ENCODE results near the gene TTC7B.

TTC7B gene

DNA sequence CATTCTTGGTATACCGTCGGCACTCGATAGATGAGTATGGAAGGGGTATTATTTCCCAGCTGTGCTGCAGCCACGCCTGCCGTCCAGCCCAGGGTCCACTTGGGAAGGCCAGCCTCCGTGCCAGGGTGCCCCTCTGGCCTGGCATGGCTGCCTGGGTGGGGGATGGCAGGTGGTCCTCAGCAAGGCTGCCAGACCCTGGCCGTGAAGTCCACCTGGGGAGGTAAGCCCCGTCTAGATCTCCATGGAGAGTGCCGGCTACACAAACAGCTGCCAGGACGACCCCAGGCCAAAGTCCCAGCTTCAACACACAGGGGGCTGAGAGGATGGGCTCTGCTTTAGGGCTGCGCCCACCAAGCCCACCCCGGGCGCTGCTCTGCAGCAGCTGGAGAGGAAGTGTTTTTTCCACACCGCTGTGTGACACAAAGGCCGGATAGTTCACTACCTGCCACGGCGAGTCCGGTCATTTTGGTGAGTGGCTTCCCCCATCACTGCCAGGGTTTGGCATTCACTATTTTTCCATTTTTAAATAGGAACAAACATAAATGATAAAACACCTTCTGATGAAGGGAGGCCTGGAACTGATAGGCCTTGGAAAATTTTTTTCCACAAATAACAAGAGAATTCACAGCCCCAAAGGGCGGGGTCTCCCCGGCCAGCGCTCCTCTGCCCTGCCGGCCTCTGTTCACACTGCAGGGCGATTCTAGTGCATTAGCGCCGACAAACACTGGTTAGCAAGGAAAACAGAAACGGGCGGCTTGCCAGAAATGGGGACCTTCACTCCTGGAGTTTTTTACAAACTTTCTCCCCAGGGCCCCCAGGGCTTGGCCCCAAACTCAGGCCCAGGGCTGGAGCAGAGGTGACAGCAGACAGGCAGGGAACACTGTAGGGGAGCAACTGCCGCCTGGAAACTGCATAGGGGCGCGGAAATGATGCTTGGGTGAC, 257.9 kb downstream of the TTC7B start:
- DNase-seq (ENCODE audit: low read depth), result no peak

DNA sequence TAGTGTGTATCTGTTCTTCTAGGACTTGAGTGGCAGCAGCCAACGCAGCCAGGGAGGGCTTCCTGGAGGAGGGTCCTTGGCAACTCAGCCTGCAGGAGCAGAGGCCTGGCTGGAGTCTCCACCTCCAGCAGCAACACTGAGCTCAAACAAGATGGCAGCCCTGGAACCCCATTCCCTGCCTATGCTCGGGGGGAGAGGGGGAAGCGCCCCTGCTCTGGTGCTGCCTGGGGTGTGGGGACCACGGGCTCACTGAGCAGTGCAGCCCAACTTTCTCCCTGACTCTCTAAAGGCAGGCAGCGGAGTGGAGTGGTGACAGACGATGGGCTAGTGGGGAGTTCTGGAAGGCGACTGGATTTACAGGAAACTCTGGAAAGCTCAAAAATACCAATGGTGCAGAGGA, 258.7 kb downstream of the TTC7B start:
- DNase-seq (ENCODE audit: low read depth), result no peak

DNA sequence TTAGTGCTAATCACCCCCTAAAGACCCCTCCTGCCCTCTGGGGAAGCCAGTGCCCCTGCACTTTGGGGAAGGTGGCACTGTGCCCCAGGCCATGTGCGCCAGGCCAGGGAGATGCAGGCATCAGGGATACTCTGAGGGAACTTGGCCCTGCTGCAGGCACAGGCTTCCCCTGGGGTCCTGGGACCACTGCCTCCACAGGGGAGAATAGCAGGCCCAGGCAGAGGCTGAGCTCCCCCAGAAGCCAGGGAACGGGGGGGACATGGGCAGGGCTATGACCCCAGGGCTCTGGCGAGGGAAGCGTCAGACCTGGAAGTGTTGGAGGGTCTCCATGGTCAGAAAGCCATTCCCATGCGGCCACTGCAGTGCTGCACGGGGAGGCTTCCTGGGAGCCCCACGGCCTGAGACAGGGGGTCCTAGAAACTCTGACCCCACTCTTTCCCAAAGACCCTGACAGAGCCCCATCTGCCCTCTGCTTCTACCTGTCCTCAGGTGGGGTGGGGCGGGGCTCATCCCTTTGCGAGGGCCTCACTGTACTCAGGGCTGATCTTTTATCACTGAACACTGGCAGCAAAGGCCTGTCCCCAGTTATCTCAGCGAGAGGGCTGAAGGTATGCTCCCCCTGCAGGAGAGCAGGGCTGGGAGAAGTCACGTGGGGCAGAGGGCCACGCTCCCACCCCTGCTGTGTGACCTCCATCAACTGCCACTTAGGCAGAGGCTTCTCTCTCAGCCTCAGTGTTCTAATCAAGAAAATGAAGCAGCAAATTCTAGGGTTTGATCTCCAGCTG, 259.4 kb downstream of the TTC7B start:
- no peak for DNase-seq (ENCODE audit: low read depth)

DNA sequence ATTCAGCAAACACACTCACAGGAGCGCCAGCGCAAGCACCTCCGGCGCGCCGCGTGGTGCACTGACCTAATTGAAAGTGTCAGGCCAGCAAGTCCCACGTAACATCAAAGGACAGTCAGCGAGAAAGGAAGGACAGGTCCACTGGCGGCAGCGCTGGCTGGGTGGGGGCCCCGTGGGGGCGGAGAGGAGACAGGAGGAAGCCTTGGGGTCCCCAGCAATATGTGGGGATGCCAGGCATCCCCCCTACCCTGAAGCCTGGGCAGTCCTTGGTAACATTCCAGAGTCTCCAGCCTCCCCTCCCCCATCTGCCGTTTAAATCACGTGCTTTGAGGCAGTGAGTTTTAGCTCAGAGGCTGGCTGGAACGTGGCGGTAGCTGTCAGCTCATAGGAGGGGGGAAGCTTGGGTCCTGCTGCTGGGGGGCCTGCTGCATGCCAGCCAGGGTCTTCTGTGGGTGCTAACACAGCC, 260.2 kb downstream of the TTC7B start:
- DNase-seq (ENCODE audit: low read depth), result no peak

DNA sequence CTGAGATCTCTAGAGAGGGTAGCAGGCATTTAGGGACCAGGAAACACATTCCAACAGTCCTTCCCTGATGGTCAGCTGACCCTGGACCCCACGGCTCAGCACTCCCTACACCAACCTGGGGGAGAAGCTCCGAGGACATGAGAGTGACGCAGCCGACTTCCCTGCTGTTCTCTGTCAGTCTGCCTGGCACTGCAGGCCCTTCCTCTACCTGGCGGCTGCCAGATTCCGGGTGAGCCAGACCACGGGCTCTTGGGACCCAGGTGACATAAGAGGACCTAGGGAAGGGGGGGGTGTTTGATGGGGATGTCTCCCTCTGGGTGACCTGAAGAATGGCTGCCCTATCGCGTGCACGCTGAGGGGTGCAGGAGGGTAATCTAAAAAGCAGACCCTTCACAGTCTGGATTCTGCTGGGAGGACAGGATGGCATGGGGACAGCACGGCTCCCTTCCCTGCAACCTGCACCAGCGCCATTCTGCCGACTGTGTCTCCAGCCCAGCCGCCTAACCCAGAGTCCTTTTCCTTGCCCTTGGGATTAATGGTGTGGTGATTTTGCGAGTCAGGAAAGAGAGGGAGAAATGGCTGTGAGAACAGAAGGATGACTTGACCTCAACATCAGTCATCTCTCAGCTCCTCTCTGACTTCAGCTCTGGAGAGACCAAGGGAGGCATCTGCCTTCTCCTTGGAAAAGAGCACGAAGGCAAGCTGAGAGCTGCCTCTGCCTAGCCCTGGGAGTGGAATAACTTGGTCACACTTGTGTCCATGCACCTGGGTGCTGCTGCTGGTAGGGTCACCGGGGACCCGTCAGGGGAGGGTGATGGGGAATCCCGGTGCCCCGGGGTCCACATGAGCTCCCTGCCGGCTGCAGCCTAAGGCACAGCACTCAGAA, 260.9 kb downstream of the TTC7B start:
- DNase-seq (ENCODE audit: low read depth), result no peak

DNA sequence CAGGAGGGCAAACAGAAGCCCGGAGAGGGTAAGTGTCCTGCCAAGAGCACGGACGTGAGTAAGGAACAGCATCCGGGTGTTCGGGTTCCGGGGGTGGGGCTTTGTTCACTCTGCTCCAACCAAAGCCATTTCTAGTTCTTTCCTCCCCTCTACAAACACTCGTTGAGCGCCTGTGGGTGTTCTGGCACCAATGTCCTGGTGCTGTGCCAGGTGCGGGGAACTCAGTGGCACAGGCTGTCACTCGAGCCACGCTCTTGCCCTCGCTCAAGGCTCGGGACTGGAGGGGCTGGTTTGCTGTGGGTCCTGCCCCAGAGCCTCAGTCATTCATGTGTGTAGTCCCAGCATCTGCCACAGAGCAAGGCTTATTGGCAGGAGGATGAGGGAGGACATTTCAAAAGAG, 261.9 kb downstream of the TTC7B start:
- DNase-seq (ENCODE audit: low read depth), result no peak

DNA sequence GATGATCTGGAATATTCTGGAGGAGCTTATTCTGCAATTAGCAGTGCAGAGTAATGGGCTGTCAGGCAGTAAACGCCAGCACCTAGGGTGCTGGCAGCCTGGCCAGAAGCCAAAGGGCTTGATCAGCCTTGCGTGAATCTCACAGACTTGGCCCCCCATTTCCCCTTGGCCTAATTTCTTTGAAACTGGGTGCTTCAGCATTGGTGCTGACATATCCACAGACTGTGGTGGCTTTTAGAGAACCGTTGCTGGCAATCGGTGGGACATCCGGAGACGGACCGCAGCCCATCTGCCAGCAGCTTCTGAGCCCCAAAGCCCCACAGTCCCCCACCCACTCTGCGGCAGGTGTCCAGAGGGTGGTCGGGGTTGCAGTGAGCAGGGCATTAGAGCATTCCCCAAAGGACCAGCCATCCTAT, 262.3 kb downstream of the TTC7B start:
- DNase-seq (ENCODE audit: low read depth), result no peak

DNA sequence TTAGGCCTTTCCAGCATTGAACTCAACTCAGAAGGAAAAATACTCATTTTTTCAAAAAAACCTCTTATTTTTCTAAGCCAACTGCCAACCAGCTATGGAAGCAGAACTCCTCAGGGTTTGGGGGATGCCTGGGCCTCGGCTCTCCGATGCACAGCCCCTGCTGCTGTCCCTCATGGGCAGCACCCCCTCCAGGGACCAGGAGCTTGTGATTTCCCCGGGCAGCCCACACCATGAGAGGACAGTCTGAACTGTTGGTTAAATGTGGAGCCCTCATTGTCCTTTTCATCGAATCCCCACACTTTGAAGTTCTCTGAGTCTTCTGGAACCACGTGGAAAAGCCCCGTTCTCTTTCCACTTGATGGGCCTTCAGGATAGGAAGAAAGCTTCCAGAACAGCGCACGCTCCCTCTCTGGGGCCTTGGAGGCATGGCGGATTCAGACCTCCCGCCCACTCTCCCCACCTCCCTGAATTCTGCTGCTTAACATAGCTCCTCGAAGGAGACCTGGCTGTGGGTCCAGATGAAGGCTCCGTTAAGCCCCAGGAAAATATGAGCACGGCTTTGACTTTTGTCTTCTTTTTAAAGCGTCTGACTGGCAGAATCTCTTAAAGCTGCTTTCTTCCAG, 262.8 kb downstream of the TTC7B start:
- no peak for DNase-seq (ENCODE audit: low read depth)

DNA sequence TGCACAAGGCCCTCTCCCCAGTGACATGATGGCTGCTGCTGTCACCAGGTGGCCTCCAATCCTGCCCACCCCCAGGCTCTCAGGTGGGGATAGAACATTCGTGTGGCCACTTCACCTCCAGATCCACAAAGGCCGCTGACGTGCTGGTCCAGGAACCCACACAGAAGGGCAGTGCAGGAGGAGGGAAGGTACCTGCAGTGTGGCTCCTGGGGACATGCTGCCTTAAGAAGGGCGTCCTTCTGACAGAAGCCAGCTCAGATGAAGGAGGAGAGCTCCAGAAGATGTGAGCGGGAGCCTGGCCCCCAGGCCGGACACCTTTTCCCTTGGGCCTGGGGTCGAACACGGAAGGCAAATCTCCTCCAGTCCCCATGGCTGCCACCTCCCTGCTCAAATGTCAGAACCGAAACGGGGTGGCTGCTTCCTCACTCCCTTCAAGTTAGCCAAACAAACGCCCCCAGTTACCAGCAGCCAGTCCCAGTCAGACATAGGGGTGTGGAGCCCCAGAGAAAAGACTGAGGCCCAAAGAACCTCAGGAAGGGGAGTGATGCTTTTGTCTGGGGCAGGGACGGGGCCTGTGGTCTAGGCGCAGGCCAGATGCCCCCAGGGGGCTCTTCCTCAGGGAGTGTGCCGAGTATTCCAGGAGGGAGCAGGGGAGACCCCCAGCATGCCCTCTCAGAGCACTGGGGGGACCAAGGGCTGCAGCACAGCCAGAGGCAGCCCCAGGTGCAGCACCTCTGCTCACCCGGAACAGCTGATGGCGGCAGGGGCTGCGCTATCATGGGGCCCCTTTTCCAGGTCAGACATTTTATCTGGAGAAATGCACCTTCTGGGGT, 263.5 kb downstream of the TTC7B start:
- DNase-seq (ENCODE audit: low read depth), result no peak

DNA sequence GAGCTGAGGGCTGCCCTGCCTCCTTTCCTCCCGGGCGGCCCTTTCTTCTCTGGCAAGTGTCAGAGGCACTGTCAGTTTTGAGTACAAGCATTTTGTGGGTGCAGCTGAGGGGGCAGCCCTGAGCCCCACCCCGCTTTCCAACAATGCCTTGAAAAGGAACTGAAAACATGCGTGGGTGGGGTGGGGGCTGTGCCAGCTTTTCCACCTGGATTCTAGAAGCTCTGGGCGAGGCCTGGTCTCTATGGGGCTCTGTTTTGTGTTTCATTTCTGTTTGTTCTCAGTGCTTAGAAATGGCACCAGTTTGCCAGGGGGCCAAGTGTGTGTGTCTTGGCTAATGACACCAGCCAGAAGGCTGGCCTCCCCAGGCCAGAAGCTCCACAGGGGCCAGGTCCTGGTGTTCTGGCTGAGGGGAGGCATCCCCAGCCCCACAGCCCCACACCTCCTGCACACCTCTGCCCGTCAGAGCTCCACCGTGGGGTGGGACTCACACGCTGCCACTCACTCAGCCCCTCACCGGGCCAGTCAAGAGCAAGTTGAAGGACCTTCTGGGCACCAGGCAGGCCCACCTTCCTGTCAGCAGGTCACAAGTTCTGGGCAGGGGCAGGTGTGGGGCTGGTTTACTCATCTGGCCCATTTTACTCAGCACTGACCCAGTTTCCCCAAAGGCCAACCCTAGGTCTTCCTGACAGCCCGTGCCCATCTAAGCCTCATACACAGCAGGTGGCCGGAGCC, 264.3 kb downstream of the TTC7B start:
- no peak for DNase-seq (ENCODE audit: low read depth)

DNA sequence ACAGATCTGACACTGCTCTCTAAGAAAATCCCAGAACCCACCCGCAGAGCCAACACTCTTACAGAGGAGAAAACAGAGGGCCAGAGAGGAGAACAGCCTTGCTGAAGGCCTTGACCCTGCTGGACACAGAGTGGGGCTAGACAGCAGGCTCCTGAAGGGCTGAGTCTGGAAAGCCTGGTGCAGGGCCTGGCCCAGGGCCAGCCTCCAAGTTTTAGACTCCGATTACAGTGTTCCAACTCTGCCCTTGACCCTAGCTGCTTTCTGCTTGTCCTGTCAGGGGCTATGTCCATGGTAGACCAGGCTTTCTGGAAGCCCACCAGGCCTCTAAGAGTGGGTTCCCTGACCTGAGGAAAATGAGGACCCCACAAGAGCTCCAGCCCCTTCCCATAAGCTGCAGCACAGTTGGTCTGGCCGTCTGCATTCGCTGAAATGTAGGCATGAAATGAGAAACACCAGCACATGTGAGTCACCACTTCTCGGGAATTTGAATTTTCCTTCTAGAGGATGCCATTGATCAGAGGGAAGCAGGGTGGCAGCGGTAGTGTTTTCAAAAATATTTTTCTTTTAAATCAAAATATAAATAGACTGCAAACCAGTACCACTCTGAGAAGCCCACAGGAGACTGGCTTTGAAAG, 265.0 kb downstream of the TTC7B start:
- no peak for DNase-seq (ENCODE audit: low read depth)

DNA sequence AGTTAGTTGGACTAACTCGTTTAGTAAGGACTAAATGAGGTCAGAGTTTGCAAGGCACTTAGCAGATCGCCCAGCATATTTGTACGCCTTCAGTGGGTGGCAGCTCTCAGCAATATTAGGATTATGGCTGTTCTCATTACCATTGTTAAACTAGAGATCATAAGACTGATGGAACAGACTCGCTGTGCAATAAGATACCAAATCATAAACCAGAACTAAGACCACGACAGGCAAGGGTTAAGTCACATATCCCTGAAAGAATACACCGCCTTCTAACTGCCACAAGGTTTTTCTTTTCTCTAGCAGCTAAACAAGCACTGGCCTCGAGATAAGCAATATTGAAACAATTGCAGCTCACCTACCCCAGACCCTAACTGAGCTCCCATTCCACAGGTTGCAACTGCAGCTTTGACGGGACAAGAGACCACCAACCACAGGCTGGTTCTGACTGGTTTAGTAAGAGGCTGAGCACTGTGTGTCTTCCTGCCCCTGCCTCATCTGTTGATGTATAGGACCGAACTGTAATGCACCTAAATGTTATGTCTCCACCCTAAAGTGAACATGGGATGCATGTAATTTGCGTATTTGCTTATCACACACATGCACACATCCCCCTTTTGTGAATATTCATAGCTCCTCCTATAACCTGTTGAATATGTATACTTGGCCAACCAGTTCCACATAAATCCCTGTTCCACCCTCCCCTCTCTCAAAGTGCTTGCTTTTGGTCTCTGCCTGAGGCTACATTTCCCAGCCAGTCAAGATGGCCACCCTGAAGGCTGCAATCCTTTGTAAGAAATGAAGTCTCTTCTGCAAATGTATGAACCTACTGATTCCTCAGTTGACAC, 266.2 kb downstream of the TTC7B start:
- DNase-seq (ENCODE audit: low read depth), result no peak

DNA sequence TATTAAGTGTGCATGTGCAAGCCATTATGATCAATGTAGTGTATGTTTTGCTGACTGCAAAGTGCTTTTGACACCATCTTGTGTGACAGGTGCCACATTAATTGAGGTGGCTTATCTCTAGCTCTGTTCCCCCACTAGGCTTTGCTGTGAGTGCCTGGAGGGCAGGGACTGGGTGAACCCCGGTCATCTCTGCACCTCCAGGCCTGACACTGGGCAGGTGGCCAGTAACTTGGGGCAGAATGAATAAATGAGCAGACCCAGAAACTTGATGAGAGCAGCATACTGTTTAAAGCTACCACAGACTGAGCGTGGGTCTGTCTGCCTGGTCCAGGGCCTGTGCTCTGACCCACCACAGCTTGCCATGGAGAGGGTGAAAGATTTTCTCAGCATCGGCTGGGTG, 267.8 kb downstream of the TTC7B start:
- no peak for DNase-seq (ENCODE audit: low read depth)

DNA sequence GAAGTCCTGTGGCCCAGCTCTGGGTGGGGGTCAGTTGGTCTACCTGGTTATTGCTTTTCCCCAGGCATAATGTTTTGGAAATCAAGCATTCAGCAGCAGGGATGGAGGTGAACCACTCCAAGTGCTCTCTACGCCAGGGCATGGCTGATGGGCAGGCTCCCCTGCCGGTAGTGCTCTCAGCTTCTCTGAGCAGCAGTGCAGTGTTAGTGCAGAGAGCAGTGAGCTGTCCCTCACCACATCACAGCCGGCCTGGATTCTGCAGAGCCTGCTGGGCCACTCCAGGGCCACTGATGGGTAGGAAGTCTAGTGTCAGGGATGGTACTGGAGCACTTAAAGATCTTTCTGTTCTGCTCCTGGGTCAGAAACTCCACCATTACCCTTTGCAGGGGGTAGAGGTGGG, 268.3 kb downstream of the TTC7B start:
- no peak for DNase-seq (ENCODE audit: low read depth)

DNA sequence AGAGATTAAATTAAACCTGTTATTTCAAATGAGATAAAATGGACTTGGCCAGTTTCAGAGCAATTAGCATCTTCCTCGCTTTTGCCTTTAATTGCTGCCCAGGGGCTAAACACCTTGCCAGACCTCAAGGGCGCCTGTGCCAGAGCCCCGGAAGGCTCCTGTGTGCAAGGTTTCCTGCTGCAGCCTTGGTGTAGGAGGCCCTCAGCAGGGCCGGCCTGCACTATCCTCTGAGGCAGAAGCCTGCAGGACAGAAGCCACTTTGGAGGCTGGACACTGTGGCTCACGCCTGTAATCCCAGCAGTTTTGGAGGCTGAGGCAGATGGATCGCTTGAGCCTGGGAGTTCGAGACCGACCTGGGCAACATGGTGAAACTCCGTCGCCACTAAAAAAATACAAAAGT, 269.0 kb downstream of the TTC7B start:
- DNase-seq (ENCODE audit: low read depth), result no peak

DNA sequence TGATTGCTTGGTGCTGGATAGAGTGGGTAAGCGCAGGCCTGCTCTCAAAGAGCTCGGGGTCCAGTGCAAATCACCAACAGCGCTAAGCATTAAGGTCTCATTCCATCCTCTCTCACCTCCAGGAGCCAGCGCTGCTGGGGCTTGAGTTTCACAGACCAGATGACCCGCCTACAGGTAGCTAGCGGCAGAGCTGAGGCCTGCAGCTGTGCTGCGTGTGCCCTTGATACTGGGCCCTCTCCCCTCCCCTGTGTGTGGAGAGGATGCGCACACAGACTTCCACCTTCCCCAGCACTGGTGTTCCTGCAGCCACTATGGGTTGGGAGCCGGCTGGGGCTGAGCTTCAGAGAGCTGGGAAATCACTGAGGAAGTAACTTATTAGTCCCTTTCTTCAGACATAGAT, 269.5 kb downstream of the TTC7B start:
- no peak for DNase-seq (ENCODE audit: low read depth)

DNA sequence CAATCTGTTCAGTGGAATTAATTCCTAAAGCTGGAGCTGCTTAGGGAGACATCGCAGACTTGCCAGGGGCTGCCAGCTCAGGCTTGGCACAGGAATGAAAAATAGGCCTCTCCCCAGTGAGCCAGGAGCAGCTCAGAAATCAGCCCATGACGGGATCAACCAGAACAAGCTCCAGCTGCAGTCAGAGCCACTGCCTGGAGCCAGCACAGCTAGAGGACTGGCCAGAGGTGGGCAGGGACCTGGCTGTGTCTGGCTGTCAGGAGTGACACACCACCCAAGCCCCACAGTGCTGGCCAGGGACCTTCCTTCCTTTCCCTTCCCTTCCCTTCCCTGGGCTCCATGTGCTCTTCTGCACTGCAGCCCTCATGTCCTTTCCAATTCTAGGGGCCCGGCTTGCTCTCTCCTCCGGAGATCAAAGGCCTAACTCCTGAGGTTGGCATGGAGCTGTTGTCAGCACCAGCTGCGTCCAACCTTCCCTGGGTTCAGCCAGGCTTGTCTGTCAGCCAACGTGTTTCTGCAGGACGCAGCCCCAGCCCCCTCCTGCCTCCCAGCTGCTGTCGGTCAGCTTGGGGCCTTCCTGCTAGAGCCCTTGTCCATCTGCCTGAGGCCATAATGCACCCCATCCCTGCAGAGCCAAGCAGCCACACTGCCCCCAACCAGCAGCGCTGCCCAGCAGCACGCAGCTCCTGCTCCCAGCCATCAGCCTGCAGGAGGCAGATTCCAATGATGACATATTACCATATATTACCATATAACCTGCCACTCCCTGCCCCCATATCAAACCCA, 270.1 kb downstream of the TTC7B start:
- no peak for DNase-seq (ENCODE audit: low read depth)

DNA sequence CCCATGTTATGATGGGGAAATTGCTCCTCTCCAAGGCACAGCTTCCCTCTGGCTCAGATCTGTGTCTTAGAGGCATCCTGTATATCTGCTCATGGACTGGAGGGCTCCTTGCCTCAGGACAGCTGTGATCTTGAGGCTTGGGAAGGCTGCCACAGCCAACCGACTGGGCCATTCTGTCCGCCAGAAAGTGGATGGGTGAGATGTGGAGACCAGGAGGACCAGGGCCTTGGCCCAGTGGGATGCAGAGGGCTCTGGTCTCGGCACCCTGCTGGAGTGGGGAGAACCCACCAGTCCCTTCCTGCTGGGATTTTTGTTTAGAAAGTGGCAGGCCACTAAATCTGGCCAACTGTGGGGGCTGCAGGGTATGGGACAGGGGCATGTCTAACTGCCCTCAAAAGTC, 270.8 kb downstream of the TTC7B start:
- DNase-seq (ENCODE audit: low read depth), result no peak

Data from T-helper 22 cell (primary cell).